Loucy (cell line): Measurements from ENCODE around the gene ACTG1.

ENCODE experiments used
- EZH2phosphoT487 ChIP-seq: fragments of 200-600 bp; IDR thresholded peaks from 2 replicates; pipeline ENCODE4 v1.6.1; 2018; ENCODE audit warnings: antibody characterized with exemption, mild to moderate bottlenecking, moderate library complexity, borderline replicate concordance
- TF ChIP-seq, protein P1 (sequence below): fragments of 200-600 bp; sonication (generic); conservative IDR thresholded peaks from 2 replicates; pipeline ENCODE4 v1.5.1; 2014; ENCODE audit warnings: mild to moderate bottlenecking, antibody characterized with exemption, low read length

GRCh38 chr17:81543756-81544155, 31.2 kb upstream of the ACTG1 start:
- TF ChIP-seq, protein P1, sequence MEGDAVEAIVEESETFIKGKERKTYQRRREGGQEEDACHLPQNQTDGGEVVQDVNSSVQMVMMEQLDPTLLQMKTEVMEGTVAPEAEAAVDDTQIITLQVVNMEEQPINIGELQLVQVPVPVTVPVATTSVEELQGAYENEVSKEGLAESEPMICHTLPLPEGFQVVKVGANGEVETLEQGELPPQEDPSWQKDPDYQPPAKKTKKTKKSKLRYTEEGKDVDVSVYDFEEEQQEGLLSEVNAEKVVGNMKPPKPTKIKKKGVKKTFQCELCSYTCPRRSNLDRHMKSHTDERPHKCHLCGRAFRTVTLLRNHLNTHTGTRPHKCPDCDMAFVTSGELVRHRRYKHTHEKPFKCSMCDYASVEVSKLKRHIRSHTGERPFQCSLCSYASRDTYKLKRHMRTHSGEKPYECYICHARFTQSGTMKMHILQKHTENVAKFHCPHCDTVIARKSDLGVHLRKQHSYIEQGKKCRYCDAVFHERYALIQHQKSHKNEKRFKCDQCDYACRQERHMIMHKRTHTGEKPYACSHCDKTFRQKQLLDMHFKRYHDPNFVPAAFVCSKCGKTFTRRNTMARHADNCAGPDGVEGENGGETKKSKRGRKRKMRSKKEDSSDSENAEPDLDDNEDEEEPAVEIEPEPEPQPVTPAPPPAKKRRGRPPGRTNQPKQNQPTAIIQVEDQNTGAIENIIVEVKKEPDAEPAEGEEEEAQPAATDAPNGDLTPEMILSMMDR: no peak
- TF ChIP-seq EZH2phosphoT487: no peak
